CMK (cell line): ENCODE measurements around the gene CRYL1.

Experiments
- DNase-seq: peaks from one replicate; pipeline ENCODE4 v3.0.0-alpha.2; 2010; ENCODE audit warnings: low read depth

The CRYL1 gene

DNA sequence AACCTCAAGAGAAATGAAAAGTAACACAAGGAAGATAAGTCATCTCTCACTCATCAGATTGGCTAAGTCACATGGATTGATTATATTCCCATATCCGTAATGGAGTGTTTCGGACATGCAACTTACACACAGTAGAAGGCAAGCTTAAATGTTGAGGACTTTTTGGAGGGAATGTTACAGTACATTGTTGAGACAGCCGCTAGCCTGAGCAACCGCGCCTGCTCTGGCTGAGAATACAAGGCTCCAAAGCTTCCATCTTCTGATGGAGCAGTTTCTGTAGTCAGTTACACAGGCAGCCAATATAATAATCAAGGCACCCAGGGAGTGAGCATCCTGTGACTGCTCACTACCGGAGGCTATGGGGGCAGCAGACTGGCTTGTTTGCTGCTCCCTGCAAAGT lies 1.0 kb upstream of the CRYL1 start:
- no peak for DNase-seq

DNA sequence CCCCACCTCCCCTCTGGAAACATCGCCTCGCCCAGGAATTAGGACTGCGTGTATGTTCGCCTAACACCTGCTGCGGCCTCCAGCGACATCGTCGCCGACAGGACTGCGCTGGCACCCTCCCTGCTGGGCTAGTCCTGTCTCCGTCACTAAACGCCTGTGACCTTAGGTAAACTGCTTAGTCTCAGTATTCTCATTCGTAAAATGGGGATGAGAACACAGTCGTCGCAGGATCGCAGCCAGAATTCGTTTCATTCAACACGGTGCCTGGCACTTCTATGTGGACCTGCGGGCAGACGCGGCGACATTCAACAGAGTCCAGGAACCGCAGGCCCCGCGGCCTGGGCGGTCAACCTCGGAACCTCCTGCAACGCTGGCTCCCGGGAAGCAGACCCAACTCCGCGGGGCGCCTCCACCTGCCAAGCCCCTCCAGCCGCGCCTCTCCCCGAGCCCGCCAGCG lies 485 bp downstream of the CRYL1 start:
- no peak for DNase-seq

DNA sequence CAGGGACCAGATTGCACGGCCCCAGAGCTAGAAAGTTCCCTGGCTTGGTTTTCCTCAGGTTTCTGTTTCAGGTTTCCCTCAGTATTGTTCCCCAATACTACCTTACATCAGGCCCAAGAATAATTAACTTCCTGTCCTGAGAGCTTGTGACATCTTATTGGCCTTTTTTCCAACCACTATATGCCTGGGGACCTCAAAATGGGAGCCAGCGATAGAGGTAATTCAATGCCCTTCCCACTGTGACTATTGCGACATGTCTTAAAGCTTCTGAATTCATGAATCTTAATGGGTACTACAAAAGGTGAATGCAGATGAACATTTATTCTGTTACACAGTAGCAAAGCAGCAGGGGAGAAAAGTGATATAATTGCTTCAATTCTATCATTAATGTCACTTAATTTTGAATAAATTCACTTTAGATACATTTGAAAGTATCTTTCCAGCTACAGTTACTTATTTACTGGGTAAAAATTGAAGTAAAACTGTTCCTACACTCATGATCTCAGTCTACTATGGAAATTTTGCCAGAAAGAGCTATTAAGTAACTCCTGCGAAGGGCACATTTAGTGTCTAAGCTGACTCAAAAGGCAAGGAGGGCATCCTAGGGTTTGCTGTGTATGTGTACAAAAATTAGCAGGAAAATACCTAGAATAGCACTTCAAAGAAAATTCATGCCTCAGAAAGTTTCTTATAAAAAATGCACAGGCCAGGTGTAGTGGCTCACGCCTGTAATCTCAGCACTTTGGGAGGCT lies 4.1 kb downstream of the CRYL1 start:
- DNase-seq = no peak

DNA sequence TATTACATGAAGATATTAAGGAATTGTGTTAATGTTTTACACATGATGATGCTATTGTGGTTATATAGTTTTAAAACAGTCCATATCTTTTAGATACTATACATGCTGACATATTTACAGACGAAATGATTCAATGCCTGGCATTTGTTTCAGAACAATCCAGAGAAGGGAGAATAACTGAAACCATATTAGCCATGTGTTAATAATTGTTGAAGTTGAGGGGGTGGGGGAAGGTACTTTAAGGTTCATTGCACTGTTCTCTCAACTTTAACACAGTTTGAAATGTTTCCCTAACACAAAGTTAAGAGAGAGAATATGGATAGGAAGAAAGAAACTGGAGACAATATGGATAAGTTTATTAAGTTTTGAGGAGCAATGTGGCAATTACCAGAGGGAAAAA lies 5.8 kb downstream of the CRYL1 start:
- no peak for DNase-seq

DNA sequence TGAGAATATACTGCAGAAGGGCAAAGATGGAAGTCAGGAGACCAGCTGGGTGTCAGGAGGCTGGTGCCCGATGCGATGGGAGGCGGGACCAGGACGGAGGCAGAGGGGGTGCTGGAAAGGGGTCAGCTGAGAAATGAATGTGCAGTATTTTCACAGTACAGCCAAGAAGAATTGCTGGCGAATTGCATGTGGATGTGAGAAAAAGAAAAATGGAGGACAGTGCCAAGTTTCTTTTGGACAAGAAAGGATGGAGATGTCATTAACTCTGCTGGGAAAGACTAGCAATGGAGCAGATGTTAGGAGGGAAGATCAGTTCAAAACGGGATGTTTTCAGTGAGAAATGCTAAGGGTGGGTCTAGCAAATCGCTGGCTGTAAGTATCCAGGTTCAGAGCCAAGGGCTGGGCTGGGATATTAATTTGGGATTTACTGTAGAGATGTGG lies 7.0 kb downstream of the CRYL1 start:
- DNase-seq = no peak

DNA sequence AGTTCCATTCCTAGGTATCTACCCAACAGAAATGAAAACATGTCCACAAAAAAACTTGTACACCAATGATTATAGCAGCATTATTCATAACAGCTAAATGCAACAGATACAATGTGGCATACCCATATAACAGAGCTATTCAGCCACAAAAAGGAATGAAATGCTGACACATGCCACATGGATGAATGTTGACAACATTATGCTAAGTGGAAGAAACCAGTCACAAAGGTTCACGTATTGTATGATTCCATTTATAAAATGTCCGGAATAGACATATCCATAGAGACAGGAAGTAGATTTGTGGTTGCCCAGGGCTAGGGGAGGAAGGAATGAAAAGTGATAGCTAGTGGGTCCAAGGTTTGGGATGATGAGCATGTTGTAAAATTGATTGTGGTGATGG lies 10.8 kb downstream of the CRYL1 start:
- no peak for DNase-seq

DNA sequence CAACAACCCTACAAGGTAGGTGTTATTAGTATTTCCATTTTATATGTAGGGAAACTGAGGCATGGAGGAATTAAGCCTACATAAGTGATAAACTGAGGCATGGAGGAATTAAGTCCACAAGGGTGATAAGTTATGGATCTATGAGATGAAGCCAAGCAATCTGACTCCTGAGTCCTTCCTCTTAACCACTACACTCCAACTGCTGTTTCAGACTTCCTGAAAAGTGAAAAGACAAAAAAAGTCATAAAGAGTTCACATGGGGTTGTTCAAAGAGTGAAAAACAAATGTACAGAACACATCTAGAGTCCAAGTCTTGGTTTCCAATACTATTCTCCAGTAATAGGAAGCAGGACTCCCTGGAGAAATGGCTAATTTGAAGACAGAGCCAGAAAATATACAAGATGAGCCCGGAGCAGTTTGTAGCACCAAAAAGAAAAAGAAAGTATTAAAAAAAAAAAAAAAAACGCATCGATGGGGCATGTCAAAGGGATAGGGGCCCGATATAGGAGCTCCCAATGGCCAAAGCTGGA lies 12.1 kb downstream of the CRYL1 start:
- DNase-seq = no peak

DNA sequence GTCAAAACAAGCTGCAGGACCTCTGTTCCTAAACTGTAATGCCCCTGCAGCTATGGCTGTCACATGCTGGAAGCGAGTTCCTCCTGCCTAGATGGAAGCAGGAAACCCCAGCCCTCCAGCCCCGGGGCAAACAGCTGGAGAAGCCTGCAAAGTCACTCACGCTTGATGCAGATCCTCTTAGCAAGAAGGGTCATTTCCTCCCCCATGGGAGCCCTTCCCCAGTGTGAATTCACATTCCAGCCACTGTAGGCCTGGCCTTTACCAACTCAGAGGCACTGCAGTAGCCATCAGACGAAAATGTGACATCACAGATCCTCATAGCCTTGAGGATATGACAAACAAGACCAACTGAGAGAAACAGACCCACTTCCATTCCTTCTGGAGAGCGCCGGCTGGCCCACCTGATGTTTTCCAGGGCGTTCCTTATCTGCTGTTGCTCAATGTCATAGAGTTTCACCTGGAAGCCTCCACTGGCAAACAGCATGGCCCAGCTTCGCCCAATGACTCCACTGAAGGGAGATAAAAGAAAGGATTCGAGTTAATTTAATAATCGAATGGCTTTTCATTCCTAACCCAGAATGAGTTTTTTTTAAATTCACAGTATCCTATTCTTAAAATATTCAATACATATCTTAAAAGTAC lies 13.5 kb downstream of the CRYL1 start:
- DNase-seq = no peak

DNA sequence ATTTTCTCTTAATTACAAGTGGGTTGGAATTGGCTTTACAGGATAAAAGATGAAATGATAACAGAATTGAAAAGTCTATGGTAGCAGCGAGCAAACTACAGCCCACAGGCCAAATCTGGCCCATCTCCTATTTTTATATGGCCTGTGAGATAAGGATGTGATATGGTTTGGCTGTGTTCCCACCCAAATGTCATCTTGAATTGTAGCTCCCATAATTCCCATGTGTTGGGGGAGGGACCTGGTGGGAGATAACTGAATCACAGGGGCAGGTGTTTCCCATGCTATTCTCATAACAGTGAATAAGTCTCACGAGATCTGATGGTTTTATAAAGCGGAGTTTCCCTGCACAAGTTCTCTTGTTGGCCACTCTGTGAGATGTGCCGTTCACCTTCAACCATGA lies 19.0 kb downstream of the CRYL1 start:
- no peak for DNase-seq

DNA sequence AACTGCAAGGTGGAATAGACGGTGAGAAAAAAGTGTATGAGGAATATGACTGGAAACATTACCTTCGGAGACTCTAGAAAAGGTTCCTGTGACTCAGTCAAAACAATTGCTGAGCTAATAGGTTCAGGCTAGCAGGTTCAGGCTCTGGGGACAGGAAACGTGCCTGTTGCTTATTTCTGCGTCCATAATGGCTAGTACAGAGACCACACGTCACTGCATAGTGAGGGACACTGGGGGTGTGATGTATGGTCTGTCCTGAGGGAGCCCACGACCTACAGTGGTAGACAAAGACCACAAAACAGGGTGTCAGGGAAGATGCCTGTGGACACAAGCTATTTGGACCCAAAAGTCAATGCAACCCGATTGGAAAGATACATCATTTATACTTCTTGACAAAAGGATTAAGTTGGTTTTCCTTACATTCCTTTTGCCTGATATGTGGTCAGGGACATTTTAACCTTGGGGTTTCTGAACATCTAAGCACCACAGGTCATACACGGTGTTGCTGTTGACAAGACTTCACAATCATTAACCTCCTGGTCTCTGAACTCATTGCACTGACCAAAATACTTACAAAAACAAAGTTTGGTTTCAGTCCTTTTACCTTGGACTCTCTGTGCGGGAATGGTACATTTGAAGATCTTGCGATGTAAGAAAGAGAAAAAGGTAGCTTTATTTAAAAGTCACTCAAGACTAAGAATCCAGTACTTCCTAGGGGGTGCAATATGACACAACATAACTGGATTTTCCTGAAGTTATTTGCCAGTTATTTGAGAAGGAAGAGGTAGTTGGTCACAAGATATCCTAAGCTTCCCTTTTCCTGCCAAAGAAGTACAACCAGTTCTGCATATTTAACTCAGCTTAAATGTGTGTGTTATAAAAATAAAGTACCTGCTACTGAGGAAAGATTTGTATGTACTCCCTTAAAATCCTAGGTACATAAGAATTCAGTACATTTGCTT lies 20.0 kb downstream of the CRYL1 start:
- no peak for DNase-seq

DNA sequence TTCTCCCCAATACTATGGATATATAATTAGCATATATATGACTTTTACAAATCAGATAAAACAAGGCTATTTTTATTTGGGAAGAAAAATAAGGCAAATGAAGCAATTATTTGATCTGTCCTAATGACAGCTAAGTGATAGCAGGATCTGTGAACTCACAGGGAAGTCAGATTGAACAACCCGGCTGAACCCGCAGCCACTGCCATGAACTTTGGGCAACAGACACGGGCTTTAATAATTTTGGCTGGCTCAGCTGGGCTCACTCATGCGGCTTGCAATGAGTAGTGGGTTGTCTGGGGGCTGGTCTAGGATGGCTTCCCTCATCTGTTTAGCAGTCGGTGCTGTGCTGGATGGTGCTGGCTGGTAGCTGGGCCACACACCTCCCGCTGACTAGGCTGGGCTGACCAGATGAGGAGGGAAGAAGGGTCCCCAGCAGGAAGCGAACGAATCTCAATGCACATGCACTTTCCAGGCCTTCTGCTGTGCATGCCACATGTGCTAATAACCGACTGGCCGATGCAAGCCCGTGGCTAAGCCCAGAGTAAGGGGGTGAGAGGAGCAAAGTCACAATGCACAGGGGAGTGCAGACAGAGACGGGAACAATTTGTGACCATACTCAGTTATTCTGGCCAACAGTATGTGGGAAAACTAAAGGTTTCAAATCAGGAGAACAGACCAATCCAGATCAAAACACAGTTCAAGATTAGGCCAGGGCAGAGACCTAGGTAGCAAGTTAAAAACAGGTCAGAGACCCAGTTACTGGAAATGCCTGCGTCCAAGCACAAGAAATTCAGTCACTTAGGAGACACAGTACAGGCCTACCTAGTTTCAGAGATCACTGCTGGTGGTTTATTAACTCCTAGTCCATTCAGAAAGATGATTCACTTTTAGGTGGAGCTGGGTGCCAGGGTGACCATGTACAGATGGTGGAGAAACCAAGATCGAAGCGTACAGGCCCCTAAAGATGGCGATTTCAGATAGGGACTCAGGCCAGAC lies 22.3 kb downstream of the CRYL1 start:
- DNase-seq = no peak

DNA sequence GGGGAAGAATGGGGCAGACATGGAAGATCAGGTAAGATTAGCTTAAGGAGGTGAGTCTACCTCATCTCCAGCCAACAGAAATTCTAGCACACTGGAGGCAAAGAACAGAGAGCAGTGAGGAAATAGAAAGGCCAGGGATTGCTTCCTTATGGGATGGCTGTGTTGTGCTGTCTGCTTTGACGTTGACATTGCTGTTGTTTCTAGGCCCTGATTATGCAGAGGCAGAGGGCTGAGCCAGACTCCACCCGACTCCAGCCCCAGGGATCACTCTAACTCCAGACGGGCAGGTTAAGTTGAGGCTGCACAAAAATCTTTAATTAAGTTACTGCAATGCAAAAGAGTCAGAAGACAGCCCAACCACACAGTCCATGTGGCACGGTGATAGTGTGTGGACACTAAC lies 24.1 kb downstream of the CRYL1 start:
- no peak for DNase-seq

DNA sequence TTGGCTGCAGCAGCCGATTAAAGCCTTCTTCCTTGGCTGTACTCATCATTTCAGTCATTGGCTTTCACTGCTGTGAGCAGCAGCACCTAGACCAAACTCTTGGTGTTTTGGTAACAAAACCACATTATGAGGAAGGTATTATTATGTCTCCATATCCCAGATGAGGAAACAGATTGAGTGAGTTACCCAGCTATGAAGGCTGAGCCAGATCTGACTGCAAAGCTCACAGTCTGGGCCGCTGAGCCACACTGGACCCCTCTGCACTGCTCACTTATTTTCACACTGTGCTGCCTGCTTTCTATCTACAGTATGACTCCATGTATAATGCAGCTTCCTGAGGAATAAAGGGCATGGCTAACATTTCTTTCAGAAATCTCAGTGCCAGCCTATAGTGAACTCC lies 24.5 kb downstream of the CRYL1 start:
- no peak for DNase-seq

DNA sequence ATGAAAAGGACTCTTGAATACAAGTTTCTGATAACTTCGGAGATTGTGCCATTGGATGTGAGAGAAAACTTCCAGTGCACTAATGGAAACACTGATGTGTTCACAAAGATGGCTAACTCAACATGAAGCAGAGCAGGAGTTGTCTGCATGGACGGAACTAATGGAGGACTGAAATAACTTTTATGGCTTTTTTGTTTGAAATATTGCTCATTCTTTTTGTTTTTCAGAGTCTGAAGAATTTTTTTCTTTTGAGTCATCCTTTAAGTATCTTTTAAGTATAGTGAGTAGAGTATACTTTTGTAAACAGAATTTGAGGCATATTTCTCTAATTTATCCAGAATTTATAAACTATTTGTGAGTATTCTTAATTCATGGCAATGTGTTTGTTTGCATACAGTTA lies 25.7 kb downstream of the CRYL1 start:
- no peak for DNase-seq

DNA sequence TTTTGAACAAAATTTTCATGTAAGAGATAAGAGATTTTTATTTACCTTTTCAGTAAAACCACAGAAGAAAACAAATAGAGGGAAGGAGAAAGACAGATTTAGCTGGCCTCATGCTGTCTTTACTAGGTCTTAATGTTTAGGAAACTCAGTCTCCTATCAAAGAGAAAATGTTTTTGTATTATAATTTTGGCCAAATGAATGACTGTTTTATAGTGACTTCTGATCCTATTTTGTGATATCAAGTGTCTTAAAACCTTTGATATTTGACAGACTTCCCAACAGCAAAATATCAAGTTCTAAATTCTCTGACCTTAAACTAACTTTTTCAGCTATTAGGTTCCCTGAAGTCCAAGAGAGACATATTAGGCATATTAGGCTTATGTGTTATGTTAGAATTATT lies 27.0 kb downstream of the CRYL1 start:
- no peak for DNase-seq

DNA sequence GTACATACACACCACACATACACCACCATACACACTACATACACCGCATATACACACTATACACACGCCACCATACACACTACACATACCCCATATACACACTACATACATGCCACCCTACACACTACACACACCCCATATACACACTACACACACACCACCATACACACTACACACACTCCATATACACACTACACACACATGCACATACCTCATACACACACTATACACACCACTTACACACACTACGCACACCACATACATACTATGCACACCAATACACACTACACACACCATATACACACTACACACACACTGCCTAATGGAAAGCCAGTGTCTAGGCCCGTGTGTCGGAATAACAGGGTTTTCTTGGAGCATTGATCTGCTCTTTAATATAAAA lies 27.5 kb downstream of the CRYL1 start:
- DNase-seq = no peak

DNA sequence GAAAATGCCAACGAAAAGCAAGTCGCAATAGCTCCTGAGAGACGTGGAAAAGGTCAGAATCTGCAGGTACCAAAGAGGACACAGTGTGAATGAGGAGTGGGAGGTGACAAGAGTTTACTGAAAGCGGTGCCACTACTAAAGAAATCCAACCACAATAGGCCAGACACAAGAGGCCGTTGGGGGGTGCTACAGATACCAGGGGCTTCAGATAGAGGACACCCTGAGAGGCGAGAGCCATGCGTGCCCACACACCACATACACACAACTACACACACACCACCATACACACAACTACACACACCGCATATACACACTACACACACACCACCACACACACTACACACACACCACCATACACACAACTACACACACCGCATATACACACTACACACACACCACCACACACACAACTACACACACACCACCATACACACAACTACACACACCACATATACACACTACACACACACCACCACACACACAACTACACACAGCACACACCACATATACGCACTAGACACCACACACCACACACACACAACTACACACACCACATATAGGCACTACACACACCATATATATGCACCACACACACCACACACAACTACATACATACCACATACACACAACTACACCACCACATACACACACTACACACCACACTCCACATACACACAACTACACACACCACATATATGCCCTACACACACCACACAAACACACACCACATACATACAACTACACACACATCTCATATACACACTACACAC lies 28.5 kb downstream of the CRYL1 start:
- DNase-seq = no peak

DNA sequence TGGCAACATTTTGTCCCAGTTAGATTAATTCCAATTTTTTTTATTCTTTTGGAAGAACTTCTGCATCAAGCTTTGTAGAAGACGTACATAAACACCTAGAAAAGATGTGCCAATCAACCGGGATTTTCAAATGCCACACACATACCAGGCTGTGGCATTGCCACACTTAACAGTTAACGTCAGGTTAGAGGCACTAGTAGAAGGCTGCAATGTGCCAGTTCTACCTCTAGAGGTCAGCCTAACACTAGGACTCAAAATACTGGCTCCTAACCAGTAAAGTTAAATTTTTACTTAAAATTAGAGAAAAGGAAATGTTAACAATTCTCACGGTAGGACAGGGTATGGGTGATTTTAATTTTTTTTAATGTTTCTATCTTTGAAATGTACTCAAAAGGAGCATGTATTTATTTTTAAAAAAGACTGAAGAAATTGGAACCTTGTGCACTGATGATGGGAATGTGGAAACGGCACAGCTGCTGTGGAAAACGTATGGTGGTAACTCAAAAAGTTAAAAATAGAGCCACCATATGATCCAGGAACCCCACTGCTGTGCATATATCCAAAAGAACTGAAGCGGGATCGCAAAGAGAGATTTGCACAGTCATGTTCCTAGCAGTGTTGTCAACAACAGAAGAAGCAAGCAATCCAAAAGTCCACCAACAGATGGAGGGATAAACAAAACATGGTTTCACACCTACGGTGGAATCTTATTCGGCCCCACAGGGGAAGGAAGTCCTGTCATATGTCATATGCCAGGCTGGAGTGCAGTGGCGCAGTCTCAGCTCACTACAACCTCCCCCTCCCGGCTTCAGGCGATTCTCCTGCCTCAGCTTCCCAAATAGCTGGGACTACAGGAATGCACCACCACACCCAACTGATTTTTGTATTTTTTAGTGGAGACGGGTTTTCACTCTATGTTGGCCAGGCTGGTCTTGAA lies 30.3 kb downstream of the CRYL1 start:
- no peak for DNase-seq

DNA sequence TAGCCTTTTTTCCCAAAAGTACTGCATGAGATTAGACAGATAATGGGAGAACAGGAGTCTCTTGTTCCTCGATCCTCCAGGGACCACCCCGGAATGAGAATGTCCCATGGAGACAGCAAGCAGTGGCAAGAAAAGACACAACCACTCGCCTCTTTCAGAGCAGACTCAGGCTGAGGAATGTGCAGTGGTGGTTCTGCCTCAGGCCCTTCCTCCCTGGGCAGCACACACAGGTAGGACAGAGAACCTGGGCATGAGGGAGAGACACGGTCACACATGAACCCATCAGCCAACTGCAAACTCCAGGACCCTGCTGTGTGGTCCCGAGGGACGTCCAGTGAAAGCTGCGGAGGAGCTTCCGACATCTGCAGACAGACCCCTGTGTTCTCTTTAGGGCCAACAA lies 31.0 kb downstream of the CRYL1 start:
- DNase-seq = no peak
